Measurements from ENCODE around the gene KLHL29. TPM values are rescaled to one million over a fixed set of nuclear protein-coding genes. Genes with fewer than 3 reads are reported as not detected.

Gene KLHL29
- total and polyA plus RNA-seq, 2 experiments from 2014 or later = 1.5 to 6.5 TPM

DNA sequence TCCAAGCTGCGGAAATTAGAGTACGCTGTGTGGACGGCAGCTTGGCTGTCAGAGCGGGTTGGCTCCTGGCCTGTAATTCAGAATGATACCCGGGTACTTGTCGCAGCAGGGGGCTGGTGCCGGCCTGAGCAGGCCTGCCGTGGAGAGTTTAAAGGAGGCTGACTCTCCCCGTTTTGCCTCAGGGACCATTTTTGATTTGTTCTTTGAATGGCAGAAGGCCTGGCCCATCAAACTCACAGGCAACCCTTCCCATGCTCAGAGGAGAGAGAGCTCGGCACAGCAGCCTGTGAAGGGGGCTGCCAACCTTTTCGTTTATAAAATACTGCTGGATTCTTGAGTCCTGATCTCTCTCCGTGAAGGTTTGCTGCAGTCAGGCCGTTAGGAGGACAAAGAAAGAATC, 151.3 kb downstream of the KLHL29 start (continued):
- no peak for TF ChIP-seq ZNF462 (CRISPR knock-in tag; IDR thresholded peaks at IDR 0.05)
- no peak for TF ChIP-seq ETS1 (IDR thresholded peaks at IDR 0.05)
- TF ChIP-seq CREB1 (CRISPR knock-in tag; IDR thresholded peaks at IDR 0.05; ENCODE audit: low read depth) = no peak
- no peak for TF ChIP-seq REST (IDR thresholded peaks at IDR 0.05; ENCODE audit: unreplicated experiment)
- no peak for TF ChIP-seq POLR2AphosphoS5 (IDR thresholded peaks at IDR 0.05; ENCODE audit: low read depth)
- no peak for TF ChIP-seq NANOG (IDR thresholded peaks at IDR 0.05; ENCODE audit: borderline replicate concordance)
- TF ChIP-seq STAT1 (IDR thresholded peaks at IDR 0.05; ENCODE audit: unreplicated experiment) = no peak
- TF ChIP-seq EZH2phosphoT487 (IDR thresholded peaks at IDR 0.05; ENCODE audit: unreplicated experiment) = no peak
- TF ChIP-seq CTCF (conservative IDR thresholded peaks at IDR 0.05; ENCODE audit: low read depth in 2 of 2) = no peak
- no peak for TF ChIP-seq JUNB (IDR thresholded peaks at IDR 0.05; ENCODE audit: unreplicated experiment)
